Uterus (tissue), 2 donors: ENCODE results near the gene CPNE7.

ENCODE experiments used
- CTCF ChIP-seq, 4 experiments: fragments of 200-600 bp in 2 of 4; fragments of 450-650 bp in 2 of 4; sonication (generic) in 2 of 4; IDR thresholded peaks; one replicate each; pipeline ENCODE4 v1.5.1; 2016 to 2019; ENCODE audit warnings: antibody characterized with exemption in 4 of 4, mild to moderate bottlenecking in 2 of 4, moderate library complexity in 1 of 4
- POLR2A ChIP-seq, 2 donors: fragments of 450-650 bp; IDR thresholded peaks; one replicate each; pipeline ENCODE4 v1.6.1; 2016; ENCODE audit warnings: antibody characterized with exemption in 2 of 2, mild to moderate bottlenecking in 1 of 2, moderate library complexity in 1 of 2

- TF ChIP-seq CTCF (IDR thresholded peaks at IDR 0.05) (no peak), POLR2A (IDR thresholded peaks at IDR 0.05) (no peak)
Observed at GRCh38 chr16:89545044-89545830, 30.3 kb upstream of the CPNE7 start.
